ENCODE results near the gene TMPRSS2. TPM values are rescaled to one million over a fixed set of nuclear protein-coding genes. Genes with fewer than 3 reads are reported as not detected.

TMPRSS2 gene
- total RNA-seq, 1 donor from 2014 or later, result 0.99 TPM

- no peak for TF ChIP-seq EZH2 (IDR thresholded peaks at IDR 0.05)
- TF ChIP-seq EZH2phosphoT487 (IDR thresholded peaks at IDR 0.05), result no peak
- no peak for TF ChIP-seq CTCF (IDR thresholded peaks at IDR 0.05)
- H2AFZ ChIP-seq (replicated peaks), result no peak overlapping the region
- H3K27me3 Mint-ChIP-seq (ENCODE audit: insufficient read depth, low read depth), result peaks cover 11% of the 10 kb centered on the region
- H3F3A ChIP-seq (ENCODE audit: low read depth), result no peaks in the 10 kb centered on the region
- no peak overlapping the region for H3K27ac ChIP-seq
- H4K20me1 ChIP-seq (ENCODE audit: low read depth), result no peaks in the 10 kb centered on the region
- H3K36me3 ChIP-seq, result no peaks in the 10 kb centered on the region
- H3K9me3 ChIP-seq (ENCODE audit: low read depth), result no peaks in the 10 kb centered on the region
- no peak overlapping the region for H3K4me3 ChIP-seq
- no peaks in the 10 kb centered on the region for H3K9me3 Mint-ChIP-seq
- H3K4me2 ChIP-seq, result no peak overlapping the region
- H3K4me1 Mint-ChIP-seq, result peaks cover 5% of the 10 kb centered on the region
- no peak overlapping the region for H3K9ac ChIP-seq
- H3K79me2 ChIP-seq (ENCODE audit: low read depth), result no peaks in the 10 kb centered on the region
- no peak overlapping the region for H3K4me3 Mint-ChIP-seq
- no peak overlapping the region for H3K27ac Mint-ChIP-seq
- no peaks in the 10 kb centered on the region for H3K36me3 Mint-ChIP-seq
- no peak for DNase-seq (ENCODE audit: low spot score)
- no peaks in the 10 kb centered on the region for H3K4me1 ChIP-seq
- H3K27me3 ChIP-seq, result no peaks in the 10 kb centered on the region
Measured at GRCh38 chr21:41530366-41530765, 22.4 kb upstream of the TMPRSS2 start.

GRCh38 chr21:41529769-41530168, 21.8 kb upstream of the TMPRSS2 start:
- Histone ChIP-seq H3K9ac (no peak overlapping the region), H2AFZ (replicated peaks) (no peak overlapping the region), H3F3A (ENCODE audit: low read depth) (no peaks in the 10 kb centered on the region), H3K4me3 (no peak overlapping the region), H3K36me3 (no peaks in the 10 kb centered on the region), H3K27ac (no peak overlapping the region), H3K9me3 (ENCODE audit: low read depth) (no peaks in the 10 kb centered on the region), H3K27me3 (no peaks in the 10 kb centered on the region), H3K4me2 (no peak overlapping the region), H4K20me1 (ENCODE audit: low read depth) (no peaks in the 10 kb centered on the region), H3K4me1 (no peaks in the 10 kb centered on the region), H3K79me2 (ENCODE audit: low read depth) (no peaks in the 10 kb centered on the region)
- no peak for DNase-seq (ENCODE audit: low spot score)
- Mint-ChIP-seq H3K9me3 (no peaks in the 10 kb centered on the region), H3K27me3 (ENCODE audit: insufficient read depth, low read depth) (peaks cover 11% of the 10 kb centered on the region), H3K27ac (no peak overlapping the region), H3K4me3 (no peak overlapping the region), H3K36me3 (no peaks in the 10 kb centered on the region), H3K4me1 (peaks cover 5% of the 10 kb centered on the region)
- TF ChIP-seq EZH2phosphoT487 (IDR thresholded peaks at IDR 0.05) (no peak), CTCF (IDR thresholded peaks at IDR 0.05) (no peak)

DNA sequence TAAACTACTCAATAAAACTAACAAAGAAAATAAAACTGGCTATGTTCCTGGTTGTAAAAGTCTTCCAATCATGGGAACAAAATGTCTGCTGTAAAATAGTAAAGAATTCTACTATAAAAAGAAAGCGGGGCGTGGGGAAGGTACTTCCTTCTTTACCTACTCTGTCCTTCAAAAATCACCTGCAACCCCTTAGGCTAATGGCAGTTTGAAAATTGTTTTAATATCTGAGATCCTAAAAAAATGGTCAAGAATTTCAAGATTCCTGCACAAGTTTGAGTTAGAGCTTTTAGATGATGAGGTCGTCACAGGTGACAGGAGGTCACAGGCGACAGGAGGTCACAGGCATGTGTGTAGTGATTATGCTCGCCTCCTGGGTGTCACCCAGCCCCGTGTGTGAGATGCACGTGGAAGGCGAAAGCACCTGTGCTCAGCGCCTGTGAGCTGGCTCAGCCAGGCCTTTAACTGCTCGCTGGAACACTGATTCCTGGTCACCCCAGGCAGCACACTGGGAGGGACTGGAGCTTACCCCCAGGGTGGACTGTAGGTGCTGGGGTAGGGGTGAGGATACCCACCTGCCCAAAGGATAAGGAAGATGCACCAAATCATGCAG, 18.6 kb upstream of the TMPRSS2 start:
- TF ChIP-seq CTCF (IDR thresholded peaks at IDR 0.05) (no peak), EZH2 (IDR thresholded peaks at IDR 0.05) (no peak), EZH2phosphoT487 (IDR thresholded peaks at IDR 0.05) (no peak)
- Histone ChIP-seq H3K9me3 (ENCODE audit: low read depth) (no peaks in the 10 kb centered on the region), H3K27me3 (no peaks in the 10 kb centered on the region), H2AFZ (replicated peaks) (no peak overlapping the region), H4K20me1 (ENCODE audit: low read depth) (no peaks in the 10 kb centered on the region), H3K4me3 (no peak overlapping the region), H3K79me2 (ENCODE audit: low read depth) (no peaks in the 10 kb centered on the region), H3K9ac (no peak overlapping the region), H3F3A (ENCODE audit: low read depth) (no peaks in the 10 kb centered on the region), H3K4me1 (no peaks in the 10 kb centered on the region), H3K27ac (no peak overlapping the region), H3K36me3 (no peaks in the 10 kb centered on the region), H3K4me2 (no peak overlapping the region)
- Mint-ChIP-seq H3K4me3 (no peak overlapping the region), H3K9me3 (no peaks in the 10 kb centered on the region), H3K4me1 (peaks cover 5% of the 10 kb centered on the region), H3K27me3 (ENCODE audit: insufficient read depth, low read depth) (peaks cover 9% of the 10 kb centered on the region), H3K27ac (no peak overlapping the region), H3K36me3 (no peaks in the 10 kb centered on the region)
- no peak for DNase-seq (ENCODE audit: low spot score)
